NCI-H2196 (cell line): ENCODE data around the gene MEG3.

Source experiments
- DNase-seq: peaks from one replicate; lab custom pipeline; 2025; ENCODE audit not compliant: unreplicated experiment; lab: John Stamatoyannopoulos, UW

The MEG3 gene

GRCh38 chr14:100894416-100894815 lies 68.5 kb downstream of the MEG3 start:
- no peak for DNase-seq

- no peak for DNase-seq
Observed at GRCh38 chr14:100895411-100895810, 69.5 kb downstream of the MEG3 start.

- DNase-seq: no peak
Observed at GRCh38 chr14:100896369-100897060, 70.6 kb downstream of the MEG3 start.

GRCh38 chr14:100898465-100898864 lies 72.5 kb downstream of the MEG3 start:
- DNase-seq: no peak

GRCh38 chr14:100898935-100899883 lies 73.3 kb downstream of the MEG3 start:
- DNase-seq: no peak

- no peak for DNase-seq
Observed at GRCh38 chr14:100899884-100900771, 74.2 kb downstream of the MEG3 start.

- DNase-seq: peak; percentile 23
Observed at GRCh38 chr14:100900837-100901390, 75.0 kb downstream of the MEG3 start.

- no peak for DNase-seq
Observed at GRCh38 chr14:100901391-100902183, 75.7 kb downstream of the MEG3 start.

GRCh38 chr14:100902295-100903133 lies 76.6 kb downstream of the MEG3 start:
- DNase-seq: no peak

GRCh38 chr14:100903134-100903468 lies 77.2 kb downstream of the MEG3 start:
- no peak for DNase-seq

GRCh38 chr14:100903672-100904185 lies 77.8 kb downstream of the MEG3 start, which contains the start of gene RTL1:
RTL1 (minus strand) TSS chr14:100903722; CDS start chr14:100884788, 18,934 bp downstream.
- no peak for DNase-seq

GRCh38 chr14:100904307-100905087 lies 78.6 kb downstream of the MEG3 start:
- no peak for DNase-seq

- no peak for DNase-seq
Observed at GRCh38 chr14:100905166-100905565, 79.2 kb downstream of the MEG3 start.

- no peak for DNase-seq
Observed at GRCh38 chr14:100906420-100906819, 80.5 kb downstream of the MEG3 start.

GRCh38 chr14:100907240-100907639 lies 81.3 kb downstream of the MEG3 start:
- no peak for DNase-seq

GRCh38 chr14:100909439-100909838 lies 83.5 kb downstream of the MEG3 start:
- no peak for DNase-seq
